CD4-positive, alpha-beta memory T cell (primary cell): ENCODE data around the gene LHFPL6. TPM values are rescaled to one million over a fixed set of nuclear protein-coding genes. Genes with fewer than 3 reads are reported as not detected.

Experiments
- CTCF ChIA-PET: fragments of 350-600 bp; sonication (Branson Sonifier 250); formaldehyde crosslinking; loops from one replicate; lab custom pipeline; 2021; ENCODE audit warnings: inconsistent platforms; ENCODE audit not compliant: partially characterized antibody; lab: Charles Lee
- POLR2A ChIA-PET: fragments of 350-600 bp; sonication (Branson Sonifier 250); formaldehyde crosslinking; loops from one replicate; lab custom pipeline; 2021; ENCODE audit not compliant: partially characterized antibody; lab: Charles Lee
- DNase-seq, 5 donors: peaks; one replicate each; pipeline versions ENCODE4 v3.0.0 to v3.0.0-alpha.2; 2020 to 2022; ENCODE audit warnings: mixed read lengths in 1 of 5
- H3K27ac ChIP-seq: one replicate; pipeline ENCODE4 v1.7.0; 2013; ENCODE audit warnings: low read depth, low read length
- H3K27me3 ChIP-seq: 2 replicates; pipeline ENCODE4 v1.7.0; 2013; ENCODE audit warnings: mild to moderate bottlenecking, low read length, moderate library complexity; ENCODE audit not compliant: insufficient read depth
- H3K36me3 ChIP-seq: 2 replicates; pipeline ENCODE4 v1.7.0; 2013; ENCODE audit warnings: mild to moderate bottlenecking, low read length, moderate library complexity; ENCODE audit not compliant: insufficient read depth
- H3K4me1 ChIP-seq: 2 replicates; pipeline ENCODE4 v1.7.0; 2013; ENCODE audit warnings: mild to moderate bottlenecking, low read length, moderate library complexity; ENCODE audit not compliant: insufficient read depth
- H3K4me3 ChIP-seq, 2 donors: one replicate each; pipeline ENCODE4 v1.7.0; 2013; ENCODE audit warnings: low read length in 2 of 2, mild to moderate bottlenecking in 1 of 2
- H3K9me3 ChIP-seq, 2 donors: one replicate each; pipeline ENCODE4 v1.7.0; 2013; ENCODE audit warnings: low read length in 2 of 2, control low read depth in 1 of 2; ENCODE audit not compliant: control insufficient read depth in 1 of 2
- H3K27ac Mint-ChIP-seq, 7 donors: one replicate each; pipeline ENCODE4 v1.8.0; 2020 to 2021; ENCODE audit warnings: mixed read lengths in 7 of 7, mild to moderate bottlenecking in 6 of 7, inconsistent platforms in 3 of 7, moderate library complexity in 3 of 7
- H3K27me3 Mint-ChIP-seq, 2 donors: one replicate each; pipeline ENCODE4 v1.8.0; 2020 to 2021; ENCODE audit warnings: mixed read lengths in 2 of 2
- H3K36me3 Mint-ChIP-seq, 2 donors: one replicate each; pipeline ENCODE4 v1.8.0; 2020 to 2021; ENCODE audit warnings: mixed read lengths in 2 of 2, inconsistent platforms in 1 of 2, mild to moderate bottlenecking in 1 of 2
- H3K4me1 Mint-ChIP-seq, 4 donors: one replicate each; pipeline ENCODE4 v1.8.0; 2020 to 2021; ENCODE audit warnings: mixed read lengths in 4 of 4, mild to moderate bottlenecking in 1 of 4
- H3K4me3 Mint-ChIP-seq, 8 donors: one replicate each; pipeline ENCODE4 v1.8.0; 2020 to 2021; ENCODE audit warnings: mixed read lengths in 8 of 8, mild to moderate bottlenecking in 7 of 8, moderate library complexity in 6 of 8, inconsistent platforms in 3 of 8
- H3K9me3 Mint-ChIP-seq, 8 donors: one replicate each; pipeline ENCODE4 v1.8.0; 2020 to 2021; ENCODE audit warnings: mixed read lengths in 8 of 8, mild to moderate bottlenecking in 5 of 8, inconsistent platforms in 3 of 8, moderate library complexity in 1 of 8
- intact Hi-C: fragments of 100-400 bp; cut with micrococcal nuclease; formaldehyde crosslinking; loops from one replicate; pipeline ENCODE4 v1.15.1; 2023
- polyA plus RNA-seq, 2 donors: library from polyadenylated mRNA; unstranded; fragments of 300-500 nt; fragmentation: Illumina TruSeq; gene quantifications; one replicate each; pipeline ENCODE4 v1.2.3, GENCODE V29; 2021
- total RNA-seq, 2 experiments: library from RNA; stranded (reverse); gene quantifications; one replicate each; pipeline ENCODE4 v1.2.3, GENCODE V29; 2021

LHFPL6 gene
- total and polyA plus RNA-seq, 4 experiments from 2014 or later: 0.16 TPM; not detected in 3

DNA sequence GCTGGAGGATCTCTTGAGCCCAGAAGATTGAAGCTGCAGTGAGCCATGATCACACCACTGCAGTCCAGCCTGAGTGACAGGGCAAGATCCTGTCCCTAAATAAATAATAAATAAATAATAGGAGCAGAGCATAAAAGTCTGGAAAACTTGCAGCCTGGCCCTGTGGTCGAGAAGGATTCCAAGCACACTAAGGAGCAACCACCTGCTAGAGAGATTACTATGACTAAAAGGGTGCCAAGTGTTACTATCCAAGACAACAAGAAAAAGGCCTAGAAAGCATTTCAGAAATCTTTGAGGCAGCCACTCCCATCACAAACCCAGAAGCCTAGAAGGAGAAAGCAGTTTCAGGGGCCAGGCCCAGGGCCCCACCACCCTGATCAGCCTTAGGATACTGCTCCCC is 46.1 kb downstream of the LHFPL6 start:
- no peaks in the 10 kb centered on the region for H3K9me3 ChIP-seq
- intact Hi-C loops: no loop called here
- Mint-ChIP-seq H3K9me3 (peaks cover 0 to 4% (median 0%) of the 10 kb centered on the region in 8 donors), H3K36me3 (no peaks in the 10 kb centered on the region), H3K27ac (no peak overlapping the region), H3K27me3 (peaks cover 7 to 16% of the 10 kb centered on the region in 2 donors), H3K4me3 (no peak overlapping the region), H3K4me1 (no peaks in the 10 kb centered on the region)
- no peak overlapping the region for H3K4me3 ChIP-seq
- POLR2A ChIA-PET: no interaction called here
- DNase-seq: no peak
- H3K4me1 ChIP-seq: no peaks in the 10 kb centered on the region
- CTCF ChIA-PET: no interaction called here
- no peaks in the 10 kb centered on the region for H3K27me3 ChIP-seq
- H3K27ac ChIP-seq: no peak overlapping the region
- H3K36me3 ChIP-seq: no peaks in the 10 kb centered on the region

DNA sequence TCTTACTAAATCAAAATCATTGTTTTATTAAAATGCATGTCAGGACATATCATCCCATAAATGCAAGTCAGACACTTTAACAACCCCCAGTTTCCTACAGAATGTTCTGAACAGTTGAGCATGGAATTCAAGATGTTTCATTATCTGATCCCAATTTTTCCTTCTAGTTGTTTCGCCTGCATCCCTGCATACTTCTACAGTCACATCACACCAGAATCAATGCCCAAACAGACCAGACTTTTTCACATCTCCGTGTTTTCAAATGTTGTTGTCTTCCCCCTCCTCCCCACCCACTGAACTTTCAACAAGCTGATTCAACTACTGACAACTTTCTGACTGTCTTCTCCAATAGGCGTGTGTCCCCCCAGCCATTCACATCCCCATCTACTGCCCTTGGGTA is 48.6 kb downstream of the LHFPL6 start:
- ChIA-PET CTCF (no interaction called here), POLR2A (no interaction called here)
- no peak overlapping the region for H3K27ac Mint-ChIP-seq
- H3K36me3 Mint-ChIP-seq: no peaks in the 10 kb centered on the region
- intact Hi-C loops: no loop called here
- Histone ChIP-seq H3K27ac (no peak overlapping the region), H3K4me1 (no peaks in the 10 kb centered on the region), H3K36me3 (no peaks in the 10 kb centered on the region), H3K27me3 (no peaks in the 10 kb centered on the region), H3K4me3 (no peak overlapping the region), H3K9me3 (no peaks in the 10 kb centered on the region)
- no peak overlapping the region for H3K4me3 Mint-ChIP-seq
- peaks cover 0 to 6% (median 0%) of the 10 kb centered on the region in 8 donors for H3K9me3 Mint-ChIP-seq
- DNase-seq: no peak
- H3K4me1 Mint-ChIP-seq: no peaks in the 10 kb centered on the region
- H3K27me3 Mint-ChIP-seq: peaks cover 6 to 13% of the 10 kb centered on the region in 2 donors

DNA sequence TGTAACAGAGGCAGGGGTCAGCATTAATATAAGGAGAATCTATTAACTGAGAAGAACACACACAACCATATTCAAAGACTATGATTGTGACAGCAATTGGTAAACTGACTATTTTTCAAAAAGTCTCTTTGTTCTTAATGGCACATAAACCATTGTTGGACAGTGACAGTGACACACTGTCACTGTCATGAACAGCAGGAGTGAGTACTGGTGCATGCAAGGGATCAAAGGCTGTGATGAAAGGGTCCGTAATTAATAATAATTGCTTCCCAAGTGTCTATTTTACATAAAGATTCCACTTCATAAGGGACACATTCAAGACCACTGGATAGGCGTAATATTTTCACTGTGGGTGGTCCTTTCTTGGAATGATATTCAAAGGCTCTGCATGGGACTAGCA is 50.7 kb downstream of the LHFPL6 start:
- Histone ChIP-seq H3K27me3 (no peaks in the 10 kb centered on the region), H3K36me3 (no peaks in the 10 kb centered on the region), H3K9me3 (no peaks in the 10 kb centered on the region), H3K4me1 (no peaks in the 10 kb centered on the region), H3K4me3 (no peak overlapping the region), H3K27ac (no peak overlapping the region)
- ChIA-PET CTCF (no interaction called here), POLR2A (no interaction called here)
- peaks cover 0 to 6% (median 0%) of the 10 kb centered on the region in 8 donors for H3K9me3 Mint-ChIP-seq
- no peaks in the 10 kb centered on the region for H3K4me1 Mint-ChIP-seq
- DNase-seq: no peak
- H3K27ac Mint-ChIP-seq: no peak overlapping the region
- intact Hi-C loops: no loop called here
- H3K27me3 Mint-ChIP-seq: peaks cover 6 to 10% of the 10 kb centered on the region in 2 donors
- no peaks in the 10 kb centered on the region for H3K36me3 Mint-ChIP-seq
- H3K4me3 Mint-ChIP-seq: no peak overlapping the region

DNA sequence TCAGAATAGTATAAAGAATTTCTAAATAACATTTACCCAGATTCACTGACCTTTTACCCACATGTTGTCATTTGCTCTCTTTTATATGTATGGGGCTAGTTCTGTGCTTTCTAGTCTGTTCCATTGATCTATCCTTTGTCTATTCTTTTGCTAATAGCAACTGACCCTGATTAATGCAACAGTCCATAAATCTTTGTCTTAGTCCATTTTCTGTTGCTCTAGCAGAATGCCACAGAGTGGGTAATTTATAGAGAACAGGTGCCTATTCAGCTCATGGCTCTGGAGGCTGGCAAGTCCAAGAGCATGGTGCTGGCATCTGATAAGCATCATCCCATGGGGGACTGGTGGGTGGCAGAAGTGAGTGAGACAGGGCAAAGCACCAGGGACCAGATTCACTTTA is 52.1 kb downstream of the LHFPL6 start:
- ChIA-PET POLR2A (no interaction called here), CTCF (no interaction called here)
- Mint-ChIP-seq H3K27me3 (peaks cover 10 to 11% of the 10 kb centered on the region in 2 donors), H3K9me3 (peaks cover 0 to 3% (median 0%) of the 10 kb centered on the region in 8 donors), H3K4me3 (no peak overlapping the region), H3K27ac (no peak overlapping the region), H3K4me1 (no peaks in the 10 kb centered on the region), H3K36me3 (no peaks in the 10 kb centered on the region)
- H3K36me3 ChIP-seq: no peaks in the 10 kb centered on the region
- no peak for DNase-seq
- H3K27ac ChIP-seq: no peak overlapping the region
- no peaks in the 10 kb centered on the region for H3K9me3 ChIP-seq
- intact Hi-C loops: no loop called here
- H3K4me1 ChIP-seq: no peaks in the 10 kb centered on the region
- H3K27me3 ChIP-seq: no peaks in the 10 kb centered on the region
- H3K4me3 ChIP-seq: no peak overlapping the region

GRCh38 chr13:39547108-39547507 is 55.9 kb downstream of the LHFPL6 start:
- Mint-ChIP-seq H3K27ac (no peak overlapping the region), H3K27me3 (peaks cover 8 to 13% of the 10 kb centered on the region in 2 donors), H3K4me3 (no peak overlapping the region), H3K4me1 (no peaks in the 10 kb centered on the region), H3K36me3 (no peaks in the 10 kb centered on the region), H3K9me3 (peaks cover 0 to 2% (median 0%) of the 10 kb centered on the region in 8 donors)
- H3K4me3 ChIP-seq: no peak overlapping the region
- H3K4me1 ChIP-seq: no peaks in the 10 kb centered on the region
- no peak for DNase-seq
- intact Hi-C loops: no loop called here
- H3K36me3 ChIP-seq: no peaks in the 10 kb centered on the region
- H3K27ac ChIP-seq: no peak overlapping the region
- H3K27me3 ChIP-seq: no peaks in the 10 kb centered on the region
- no peaks in the 10 kb centered on the region for H3K9me3 ChIP-seq
- CTCF ChIA-PET: no interaction called here
- POLR2A ChIA-PET: no interaction called here

DNA sequence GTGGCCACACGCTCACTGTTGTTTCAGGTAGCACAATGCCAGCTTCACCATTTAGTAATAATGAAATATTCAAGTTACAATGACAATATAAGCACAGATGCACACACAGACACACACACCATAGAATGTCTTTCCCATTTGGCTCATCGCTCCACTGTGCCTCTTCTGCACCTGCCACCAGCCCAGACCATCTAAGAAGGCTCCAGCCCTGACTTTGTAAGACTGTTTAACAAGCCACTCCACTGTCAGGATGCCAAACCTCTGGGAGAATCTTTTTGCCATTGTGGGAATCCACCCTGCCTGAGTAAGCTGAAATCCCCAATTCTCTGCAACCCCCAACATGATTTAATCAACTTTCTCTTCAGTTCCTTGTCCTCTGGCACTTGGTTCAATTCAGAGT is 60.6 kb downstream of the LHFPL6 start:
- Histone ChIP-seq H3K4me1 (no peaks in the 10 kb centered on the region), H3K36me3 (no peaks in the 10 kb centered on the region), H3K27me3 (no peaks in the 10 kb centered on the region), H3K9me3 (no peaks in the 10 kb centered on the region), H3K4me3 (no peak overlapping the region), H3K27ac (no peak overlapping the region)
- Mint-ChIP-seq H3K4me3 (no peak overlapping the region), H3K9me3 (no peaks in the 10 kb centered on the region), H3K36me3 (no peaks in the 10 kb centered on the region), H3K4me1 (no peaks in the 10 kb centered on the region), H3K27ac (no peak overlapping the region), H3K27me3 (peaks cover 8 to 10% of the 10 kb centered on the region in 2 donors)
- DNase-seq: no peak
- CTCF ChIA-PET: no interaction called here
- intact Hi-C loops: no loop called here
- POLR2A ChIA-PET: no interaction called here

- DNase-seq: no peak
- Histone ChIP-seq H3K9me3 (no peaks in the 10 kb centered on the region), H3K4me3 (no peak overlapping the region), H3K27me3 (no peaks in the 10 kb centered on the region), H3K36me3 (no peaks in the 10 kb centered on the region), H3K27ac (no peak overlapping the region), H3K4me1 (no peaks in the 10 kb centered on the region)
- CTCF ChIA-PET: no interaction called here
- H3K4me1 Mint-ChIP-seq: no peaks in the 10 kb centered on the region
- H3K27ac Mint-ChIP-seq: no peak overlapping the region
- peaks cover 0 to 2% (median 0%) of the 10 kb centered on the region in 8 donors for H3K9me3 Mint-ChIP-seq
- POLR2A ChIA-PET: no interaction called here
- peak overlapping the region in 1 of 8 donors; percentile 7 for H3K4me3 Mint-ChIP-seq
- intact Hi-C loops: no loop called here
- peaks cover 8% of the 10 kb centered on the region in 2 donors for H3K27me3 Mint-ChIP-seq
- no peaks in the 10 kb centered on the region for H3K36me3 Mint-ChIP-seq
These were observed 61.9 kb downstream of the LHFPL6 start for GRCh38 chr13:39540929-39541605.
